Measurements from ENCODE around the gene CHSY1. TPM values are rescaled to one million over a fixed set of nuclear protein-coding genes. Genes with fewer than 3 reads are reported as not detected.

The CHSY1 gene
- total and polyA plus RNA-seq, 10 of the 15 experiments (the other 5 are each of a cell fraction or from before 2014, with no cell fraction given): 1.4 to 31.2 (median 10.5) TPM

DNA sequence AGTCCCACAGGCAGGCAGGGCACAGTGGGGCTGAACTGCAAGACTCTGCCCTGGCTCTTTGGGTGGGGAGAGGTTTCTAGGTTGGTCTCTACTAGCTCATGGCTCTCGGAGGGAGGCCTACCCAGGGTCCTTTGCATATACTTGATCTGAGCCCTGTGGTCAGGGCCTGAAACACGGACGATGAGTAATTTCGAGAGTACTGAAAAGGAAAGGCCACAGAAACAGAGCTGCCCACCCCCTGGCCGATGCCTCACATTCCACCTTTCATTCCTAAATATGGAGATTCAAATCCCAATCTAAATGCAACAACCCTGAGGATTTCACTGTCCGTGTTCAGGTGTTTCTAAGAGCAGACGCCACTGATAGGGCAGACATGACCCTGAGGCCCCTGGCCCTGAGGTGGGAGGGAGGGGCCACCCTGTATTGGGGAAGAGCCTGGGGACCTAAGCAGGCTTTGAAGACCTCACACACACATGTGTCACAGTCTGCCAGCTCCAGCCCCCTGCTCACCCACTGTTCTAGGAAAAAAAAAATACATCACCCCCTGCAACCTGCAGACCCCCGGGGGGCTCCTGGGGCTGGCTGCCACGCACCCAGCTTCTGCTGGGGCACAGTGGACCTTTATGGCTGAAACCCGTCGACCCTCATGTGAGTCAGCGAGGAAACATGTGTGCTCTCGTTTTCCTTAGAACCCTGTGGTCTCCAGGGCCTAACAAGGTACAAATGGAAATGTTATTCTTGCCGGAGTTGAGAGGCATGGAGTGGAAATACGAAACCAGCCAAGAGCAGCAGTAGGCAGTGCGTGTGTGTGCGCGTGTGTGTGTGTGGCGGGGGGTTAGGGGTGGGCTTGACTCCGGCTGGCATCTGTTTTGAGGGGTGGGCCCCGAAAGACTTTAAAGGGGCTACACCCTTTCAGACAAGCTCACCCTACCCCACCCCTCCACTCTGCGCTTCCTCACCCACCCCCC lies 112.7 kb downstream of the CHSY1 start (continued):
- TF ChIP-seq CEBPZ (IDR thresholded peaks at IDR 0.05; ENCODE audit: low read depth, low read length) (no peak), CHD4 (IDR thresholded peaks at IDR 0.05) (no peak), MEF2A (IDR thresholded peaks at IDR 0.05; ENCODE audit: insufficient read depth, low read depth, low read length) (peak; percentile 78), SMARCA5 (IDR thresholded peaks at IDR 0.05) (no peak), MAX (IDR thresholded peaks at IDR 0.05; ENCODE audit: low read depth, low read length) (no peak), BMI1 (IDR thresholded peaks at IDR 0.05; ENCODE audit: borderline replicate concordance) (no peak), RAD51 (IDR thresholded peaks at IDR 0.05) (no peak), STAT3 (IDR thresholded peaks at IDR 0.05; ENCODE audit: low read depth, low read length) (no peak), SREBF2 (IDR thresholded peaks at IDR 0.05; ENCODE audit: low read length) (no peak), PAX5 (IDR thresholded peaks at IDR 0.05; ENCODE audit: borderline replicate concordance, low read depth, low read length) (peak; percentile 57; the same call in 1 of the 2 replicates), SMC3 (IDR thresholded peaks at IDR 0.05; ENCODE audit: borderline replicate concordance, low read length) (no peak), NRF1 (conservative IDR thresholded peaks at IDR 0.05; ENCODE audit: low read depth, low read length) (no peak), POLR2A (IDR thresholded peaks at IDR 0.05; ENCODE audit: low read depth, low read length) (no peak), TARDBP (IDR thresholded peaks at IDR 0.05; ENCODE audit: borderline replicate concordance) (no peak), MXI1 (IDR thresholded peaks at IDR 0.05; ENCODE audit: low read depth, low read length) (no peak), BCL3 (IDR thresholded peaks at IDR 0.05; ENCODE audit: borderline replicate concordance, insufficient read depth, low read depth, low read length, poor library complexity, severe bottlenecking) (no peak), ZNF217 (IDR thresholded peaks at IDR 0.05) (no peak), ZNF622 (IDR thresholded peaks at IDR 0.05) (no peak)
- TF ChIP-seq, protein P1, sequence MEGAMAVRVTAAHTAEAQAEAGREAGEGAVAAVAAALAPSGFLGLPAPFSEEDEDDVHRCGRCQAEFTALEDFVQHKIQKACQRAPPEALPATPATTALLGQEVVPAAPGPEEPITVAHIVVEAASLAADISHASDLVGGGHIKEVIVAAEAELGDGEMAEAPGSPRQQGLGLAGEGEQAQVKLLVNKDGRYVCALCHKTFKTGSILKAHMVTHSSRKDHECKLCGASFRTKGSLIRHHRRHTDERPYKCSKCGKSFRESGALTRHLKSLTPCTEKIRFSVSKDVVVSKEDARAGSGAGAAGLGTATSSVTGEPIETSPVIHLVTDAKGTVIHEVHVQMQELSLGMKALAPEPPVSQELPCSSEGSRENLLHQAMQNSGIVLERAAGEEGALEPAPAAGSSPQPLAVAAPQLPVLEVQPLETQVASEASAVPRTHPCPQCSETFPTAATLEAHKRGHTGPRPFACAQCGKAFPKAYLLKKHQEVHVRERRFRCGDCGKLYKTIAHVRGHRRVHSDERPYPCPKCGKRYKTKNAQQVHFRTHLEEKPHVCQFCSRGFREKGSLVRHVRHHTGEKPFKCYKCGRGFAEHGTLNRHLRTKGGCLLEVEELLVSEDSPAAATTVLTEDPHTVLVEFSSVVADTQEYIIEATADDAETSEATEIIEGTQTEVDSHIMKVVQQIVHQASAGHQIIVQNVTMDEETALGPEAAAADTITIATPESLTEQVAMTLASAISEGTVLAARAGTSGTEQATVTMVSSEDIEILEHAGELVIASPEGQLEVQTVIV (IDR thresholded peaks at IDR 0.05; ENCODE audit: borderline replicate concordance, partially characterized antibody): no peak
- TF ChIP-seq, protein P2, sequence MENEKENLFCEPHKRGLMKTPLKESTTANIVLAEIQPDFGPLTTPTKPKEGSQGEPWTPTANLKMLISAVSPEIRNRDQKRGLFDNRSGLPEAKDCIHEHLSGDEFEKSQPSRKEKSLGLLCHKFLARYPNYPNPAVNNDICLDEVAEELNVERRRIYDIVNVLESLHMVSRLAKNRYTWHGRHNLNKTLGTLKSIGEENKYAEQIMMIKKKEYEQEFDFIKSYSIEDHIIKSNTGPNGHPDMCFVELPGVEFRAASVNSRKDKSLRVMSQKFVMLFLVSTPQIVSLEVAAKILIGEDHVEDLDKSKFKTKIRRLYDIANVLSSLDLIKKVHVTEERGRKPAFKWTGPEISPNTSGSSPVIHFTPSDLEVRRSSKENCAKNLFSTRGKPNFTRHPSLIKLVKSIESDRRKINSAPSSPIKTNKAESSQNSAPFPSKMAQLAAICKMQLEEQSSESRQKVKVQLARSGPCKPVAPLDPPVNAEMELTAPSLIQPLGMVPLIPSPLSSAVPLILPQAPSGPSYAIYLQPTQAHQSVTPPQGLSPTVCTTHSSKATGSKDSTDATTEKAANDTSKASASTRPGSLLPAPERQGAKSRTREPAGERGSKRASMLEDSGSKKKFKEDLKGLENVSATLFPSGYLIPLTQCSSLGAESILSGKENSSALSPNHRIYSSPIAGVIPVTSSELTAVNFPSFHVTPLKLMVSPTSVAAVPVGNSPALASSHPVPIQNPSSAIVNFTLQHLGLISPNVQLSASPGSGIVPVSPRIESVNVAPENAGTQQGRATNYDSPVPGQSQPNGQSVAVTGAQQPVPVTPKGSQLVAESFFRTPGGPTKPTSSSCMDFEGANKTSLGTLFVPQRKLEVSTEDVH (IDR thresholded peaks at IDR 0.05; ENCODE audit: low read depth, partially characterized antibody): no peak

Data from GM12878 (cell line).